HepG2 (cell line): ENCODE data around the gene RFC1.

Source experiments
- NFIC ChIP-seq: IDR thresholded peaks from 2 replicates; pipeline ENCODE4 v1.6.1; 2012; ENCODE audit warnings: mild to moderate bottlenecking, low read length, inconsistent platforms
- TAF1 ChIP-seq: sonication (generic); formaldehyde crosslinking; IDR thresholded peaks from 2 replicates; pipeline ENCODE4 v1.4.0; 2020; ENCODE audit warnings: missing genetic modification reagents
- UBTF ChIP-seq: sonication (generic); formaldehyde crosslinking; IDR thresholded peaks from 2 replicates; pipeline ENCODE4 v1.4.0; 2020; ENCODE audit warnings: mild to moderate bottlenecking, missing genetic modification reagents
- TF ChIP-seq, protein P1 (sequence below): sonication (generic); formaldehyde crosslinking; IDR thresholded peaks from 2 replicates; pipeline ENCODE4 v1.5.0; 2020; ENCODE audit warnings: mild to moderate bottlenecking, missing genetic modification reagents, moderate library complexity

- TF ChIP-seq, protein P1, sequence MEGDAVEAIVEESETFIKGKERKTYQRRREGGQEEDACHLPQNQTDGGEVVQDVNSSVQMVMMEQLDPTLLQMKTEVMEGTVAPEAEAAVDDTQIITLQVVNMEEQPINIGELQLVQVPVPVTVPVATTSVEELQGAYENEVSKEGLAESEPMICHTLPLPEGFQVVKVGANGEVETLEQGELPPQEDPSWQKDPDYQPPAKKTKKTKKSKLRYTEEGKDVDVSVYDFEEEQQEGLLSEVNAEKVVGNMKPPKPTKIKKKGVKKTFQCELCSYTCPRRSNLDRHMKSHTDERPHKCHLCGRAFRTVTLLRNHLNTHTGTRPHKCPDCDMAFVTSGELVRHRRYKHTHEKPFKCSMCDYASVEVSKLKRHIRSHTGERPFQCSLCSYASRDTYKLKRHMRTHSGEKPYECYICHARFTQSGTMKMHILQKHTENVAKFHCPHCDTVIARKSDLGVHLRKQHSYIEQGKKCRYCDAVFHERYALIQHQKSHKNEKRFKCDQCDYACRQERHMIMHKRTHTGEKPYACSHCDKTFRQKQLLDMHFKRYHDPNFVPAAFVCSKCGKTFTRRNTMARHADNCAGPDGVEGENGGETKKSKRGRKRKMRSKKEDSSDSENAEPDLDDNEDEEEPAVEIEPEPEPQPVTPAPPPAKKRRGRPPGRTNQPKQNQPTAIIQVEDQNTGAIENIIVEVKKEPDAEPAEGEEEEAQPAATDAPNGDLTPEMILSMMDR, result no peak
- no peak for TF ChIP-seq NFIC
- no peak for TF ChIP-seq TAF1 (CRISPR knock-in tag)
- TF ChIP-seq UBTF, result no peak
These were observed 85.4 kb downstream of the RFC1 start for GRCh38 chr4:39280770-39281169.
